ENCODE results near the gene ITGB3.

The ITGB3 gene

DNA sequence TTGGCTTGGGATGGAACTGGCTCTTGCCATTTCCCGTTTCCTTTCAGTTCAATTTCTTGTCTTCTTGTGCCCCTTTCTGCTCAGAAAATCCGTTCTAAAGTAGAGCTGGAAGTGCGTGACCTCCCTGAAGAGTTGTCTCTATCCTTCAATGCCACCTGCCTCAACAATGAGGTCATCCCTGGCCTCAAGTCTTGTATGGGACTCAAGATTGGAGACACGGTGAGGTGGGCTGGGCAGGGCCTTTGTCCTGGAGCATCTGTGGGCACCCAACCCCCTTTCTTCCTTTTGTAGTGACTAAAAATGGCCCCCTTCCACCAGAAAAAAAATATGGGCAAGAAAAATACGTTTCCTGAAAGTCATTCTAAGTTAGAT lies 37.2 kb downstream of the ITGB3 start:
- no peak for DNase-seq (ENCODE audit: low spot score)
- TF ChIP-seq, protein P1, sequence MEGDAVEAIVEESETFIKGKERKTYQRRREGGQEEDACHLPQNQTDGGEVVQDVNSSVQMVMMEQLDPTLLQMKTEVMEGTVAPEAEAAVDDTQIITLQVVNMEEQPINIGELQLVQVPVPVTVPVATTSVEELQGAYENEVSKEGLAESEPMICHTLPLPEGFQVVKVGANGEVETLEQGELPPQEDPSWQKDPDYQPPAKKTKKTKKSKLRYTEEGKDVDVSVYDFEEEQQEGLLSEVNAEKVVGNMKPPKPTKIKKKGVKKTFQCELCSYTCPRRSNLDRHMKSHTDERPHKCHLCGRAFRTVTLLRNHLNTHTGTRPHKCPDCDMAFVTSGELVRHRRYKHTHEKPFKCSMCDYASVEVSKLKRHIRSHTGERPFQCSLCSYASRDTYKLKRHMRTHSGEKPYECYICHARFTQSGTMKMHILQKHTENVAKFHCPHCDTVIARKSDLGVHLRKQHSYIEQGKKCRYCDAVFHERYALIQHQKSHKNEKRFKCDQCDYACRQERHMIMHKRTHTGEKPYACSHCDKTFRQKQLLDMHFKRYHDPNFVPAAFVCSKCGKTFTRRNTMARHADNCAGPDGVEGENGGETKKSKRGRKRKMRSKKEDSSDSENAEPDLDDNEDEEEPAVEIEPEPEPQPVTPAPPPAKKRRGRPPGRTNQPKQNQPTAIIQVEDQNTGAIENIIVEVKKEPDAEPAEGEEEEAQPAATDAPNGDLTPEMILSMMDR (IDR thresholded peaks at IDR 0.05; ENCODE audit: extremely low read depth, missing control alignments): no peak

DNA sequence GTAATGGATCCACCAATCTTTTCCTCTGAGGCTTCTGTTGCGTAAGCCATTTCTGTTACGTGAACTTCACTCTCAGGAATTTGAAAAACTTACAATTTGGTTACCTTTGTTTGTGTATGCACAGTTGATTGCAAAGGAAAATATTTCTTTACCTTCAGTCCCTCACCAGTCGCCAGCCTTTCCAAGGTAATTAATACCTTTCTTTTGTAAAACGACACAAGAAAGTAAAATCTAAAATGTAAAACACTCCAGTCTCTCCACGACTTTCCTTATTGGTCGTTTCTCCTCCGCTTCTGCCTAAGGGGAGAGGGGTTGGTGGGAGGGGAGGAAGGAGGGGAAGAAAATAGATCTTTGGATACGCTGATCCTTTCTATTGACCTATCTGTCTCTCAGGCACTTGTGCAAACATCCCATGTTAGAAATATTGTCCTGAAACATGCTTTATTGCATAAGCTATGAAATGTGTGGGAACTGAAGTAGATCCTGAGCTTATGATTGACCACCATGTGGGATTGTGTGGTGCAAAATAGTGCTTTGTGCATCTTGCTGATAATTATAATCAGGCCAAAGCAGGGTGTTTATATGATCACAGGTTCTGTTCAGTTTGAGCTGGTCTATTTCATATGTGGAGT lies 37.7 kb downstream of the ITGB3 start:
- TF ChIP-seq, protein P1 (IDR thresholded peaks at IDR 0.05; ENCODE audit: extremely low read depth, missing control alignments): no peak
- no peak for DNase-seq (ENCODE audit: low spot score)

DNA sequence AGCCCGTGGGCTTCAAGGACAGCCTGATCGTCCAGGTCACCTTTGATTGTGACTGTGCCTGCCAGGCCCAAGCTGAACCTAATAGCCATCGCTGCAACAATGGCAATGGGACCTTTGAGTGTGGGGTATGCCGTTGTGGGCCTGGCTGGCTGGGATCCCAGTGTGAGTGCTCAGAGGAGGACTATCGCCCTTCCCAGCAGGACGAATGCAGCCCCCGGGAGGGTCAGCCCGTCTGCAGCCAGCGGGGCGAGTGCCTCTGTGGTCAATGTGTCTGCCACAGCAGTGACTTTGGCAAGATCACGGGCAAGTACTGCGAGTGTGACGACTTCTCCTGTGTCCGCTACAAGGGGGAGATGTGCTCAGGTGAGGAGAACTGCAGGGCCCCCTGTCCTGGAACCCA lies 38.6 kb downstream of the ITGB3 start:
- TF ChIP-seq, protein P1 (IDR thresholded peaks at IDR 0.05; ENCODE audit: extremely low read depth, missing control alignments): no peak
- DNase-seq (ENCODE audit: low spot score): no peak

DNA sequence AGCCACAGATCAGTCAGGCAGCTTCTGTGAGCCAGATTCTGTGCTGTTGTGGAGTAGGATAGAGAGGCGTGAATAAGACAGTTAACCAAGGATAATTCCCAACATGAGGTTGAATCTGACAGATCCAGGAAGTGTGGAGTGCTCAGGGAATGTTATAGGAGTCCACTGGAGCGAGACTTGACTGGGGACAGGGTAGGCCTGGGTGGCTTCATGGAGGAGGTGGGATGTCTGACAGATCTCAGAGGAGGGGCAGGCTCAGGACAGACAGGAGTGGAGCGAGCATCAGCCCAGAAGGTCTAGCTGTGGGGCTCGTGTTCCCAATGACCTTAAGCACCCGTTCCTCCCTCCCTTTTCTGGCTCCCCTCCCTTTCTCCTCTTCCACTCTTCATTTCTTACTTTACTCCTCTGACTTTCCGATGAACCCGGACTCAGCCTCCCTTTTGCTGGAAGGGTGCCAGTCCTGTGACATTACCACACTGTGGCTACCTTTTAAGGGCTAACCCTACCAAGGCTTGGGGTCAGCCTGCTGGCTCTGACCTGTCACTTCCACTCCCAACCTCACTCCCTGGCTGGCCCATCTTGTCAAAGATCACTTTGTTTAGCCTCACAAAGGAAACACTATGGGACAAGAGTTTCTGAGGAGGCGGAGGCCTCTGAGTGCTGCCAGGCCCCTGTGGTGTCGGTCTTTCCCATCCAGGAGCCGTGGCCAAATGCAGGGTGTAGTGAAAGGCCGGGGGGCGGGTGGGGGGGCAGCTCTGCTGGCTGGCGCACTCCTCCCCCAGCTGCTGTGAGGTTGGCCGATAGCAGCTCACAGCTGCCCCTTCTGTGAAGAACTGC lies 41.6 kb downstream of the ITGB3 start:
- TF ChIP-seq, protein P1 (IDR thresholded peaks at IDR 0.05; ENCODE audit: extremely low read depth, missing control alignments): no peak
- no peak for DNase-seq (ENCODE audit: low spot score)

DNA sequence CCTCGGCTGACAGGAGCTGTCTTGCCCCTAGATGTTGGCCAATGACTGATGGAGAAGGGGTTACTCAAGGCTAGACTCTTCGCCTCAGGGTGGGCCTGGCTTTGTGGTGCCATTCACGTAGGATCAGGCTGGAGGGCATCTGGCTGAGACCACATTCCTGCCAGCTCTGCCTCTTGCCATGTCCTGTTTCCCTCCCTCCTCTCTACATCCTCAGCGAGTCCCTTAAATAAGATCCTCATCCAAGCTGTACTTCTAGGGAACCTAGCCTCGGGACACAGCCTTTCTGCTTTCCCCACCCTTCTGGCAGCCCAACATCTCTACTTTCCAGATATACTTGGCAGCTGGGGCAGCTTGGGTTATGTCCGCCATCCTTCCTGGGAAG lies 42.2 kb downstream of the ITGB3 start:
- no peak for DNase-seq (ENCODE audit: low spot score)
- TF ChIP-seq, protein P1 (IDR thresholded peaks at IDR 0.05; ENCODE audit: extremely low read depth, missing control alignments): no peak

DNA sequence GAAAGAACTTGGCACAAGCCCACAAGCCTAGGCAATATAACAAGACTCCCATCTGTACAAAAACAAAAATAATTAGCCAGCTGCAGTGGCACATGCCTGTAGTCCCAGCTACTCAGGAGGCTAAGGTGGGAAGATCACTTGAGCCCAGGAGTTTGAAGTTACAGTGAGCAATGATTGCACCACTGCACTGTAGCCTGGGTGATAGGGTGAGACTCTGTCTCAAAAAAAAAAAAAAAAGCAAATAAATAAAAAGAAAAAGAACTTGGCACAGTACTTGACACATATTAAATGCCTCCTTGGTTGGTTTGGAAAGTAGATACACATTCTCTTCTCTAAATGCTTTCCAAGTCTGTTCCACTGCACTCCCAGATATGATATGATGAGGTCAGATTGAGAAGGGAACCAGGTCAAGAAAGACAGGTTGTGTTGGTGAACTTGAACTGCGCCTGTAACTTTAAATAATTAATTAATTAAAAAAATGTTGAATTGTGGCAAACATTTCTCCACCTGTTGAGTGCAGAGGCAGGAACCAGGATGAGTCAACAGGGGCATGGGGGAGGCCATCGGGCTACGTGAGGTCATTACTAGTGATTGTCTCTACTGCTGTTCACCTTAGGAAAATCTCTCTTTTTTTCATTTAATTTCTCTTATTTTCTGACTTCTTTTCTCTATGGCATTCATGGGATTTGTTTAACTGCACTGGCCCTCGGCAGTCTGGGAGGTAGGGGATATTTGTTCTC lies 44.2 kb downstream of the ITGB3 start:
- TF ChIP-seq, protein P1 (IDR thresholded peaks at IDR 0.05; ENCODE audit: extremely low read depth, missing control alignments): no peak

DNA sequence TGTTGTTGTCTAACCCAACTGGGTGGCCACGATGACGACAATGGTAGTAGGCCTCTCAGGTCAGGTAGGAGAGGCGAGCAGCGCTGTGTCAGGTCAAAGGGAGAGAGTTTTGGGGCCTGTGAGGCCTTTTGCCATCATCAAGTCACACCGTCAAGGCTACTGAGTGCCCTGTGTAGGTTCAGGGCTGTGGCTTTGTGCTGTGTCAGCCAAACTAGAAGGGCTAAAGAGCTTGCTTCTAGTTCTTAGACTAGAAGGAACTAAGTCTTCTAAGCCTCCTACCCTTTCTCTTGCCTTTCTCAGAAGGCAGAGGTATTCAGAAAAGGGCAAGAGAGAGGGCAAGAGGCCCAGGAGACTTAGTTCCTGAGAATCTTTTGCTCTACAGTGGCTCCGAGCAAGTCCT lies 45.1 kb downstream of the ITGB3 start:
- TF ChIP-seq, protein P1 (IDR thresholded peaks at IDR 0.05; ENCODE audit: extremely low read depth, missing control alignments): no peak

More for the DNA sequence above, 44.2 kb downstream of the ITGB3 start:
- DNase-seq (ENCODE audit: low spot score): no peak

More for the DNA sequence above, 45.1 kb downstream of the ITGB3 start:
- DNase-seq (ENCODE audit: low spot score): no peak

All from GM20000 (cell line).